ENCODE results near the gene AMOTL1.

Gene AMOTL1

DNA sequence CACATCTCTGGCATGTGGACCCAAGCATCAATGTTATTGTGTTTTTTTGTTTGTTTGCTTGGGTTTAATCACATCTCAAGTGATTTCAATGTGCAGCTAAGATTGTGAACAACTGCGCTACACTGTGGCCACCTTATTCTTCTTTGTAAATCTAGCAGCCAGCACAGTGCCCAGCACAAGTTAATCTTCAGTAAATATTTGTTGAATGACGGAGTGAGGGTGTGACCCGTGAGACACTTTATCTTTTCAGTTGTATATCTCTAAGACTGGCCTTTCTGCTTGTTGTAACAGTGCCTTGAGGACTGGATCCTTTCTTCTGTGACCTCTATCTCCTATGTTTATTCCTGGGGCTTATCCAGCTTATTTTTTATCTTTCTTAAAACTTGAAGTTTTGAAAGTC is 21.4 kb upstream of the AMOTL1 start:
- no peak for DNase-seq (ENCODE audit: low spot score)

DNA sequence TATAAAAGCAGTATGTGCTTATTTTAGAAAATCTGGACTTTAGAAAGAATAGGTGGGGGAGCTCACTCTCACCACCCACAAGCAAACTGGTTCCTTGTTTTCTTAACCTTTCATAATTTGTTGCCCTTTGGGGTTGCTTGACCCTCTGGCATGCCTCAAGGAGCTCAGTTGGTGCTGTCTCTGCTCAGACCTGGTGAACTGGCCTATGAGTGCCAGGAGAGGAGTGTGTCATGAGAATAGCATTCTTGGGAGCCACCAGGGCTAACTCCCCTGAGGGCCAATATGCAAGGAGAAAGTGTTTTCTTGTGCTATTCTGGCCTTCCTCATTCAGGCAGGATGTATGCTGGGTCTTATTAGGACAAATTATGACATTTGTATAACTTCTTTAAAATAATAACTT is 21.0 kb upstream of the AMOTL1 start:
- no peak for DNase-seq (ENCODE audit: low spot score)

- DNase-seq (ENCODE audit: low spot score): no peak
These were observed 20.5 kb upstream of the AMOTL1 start for GRCh38 chr11:94747601-94748041.

DNA sequence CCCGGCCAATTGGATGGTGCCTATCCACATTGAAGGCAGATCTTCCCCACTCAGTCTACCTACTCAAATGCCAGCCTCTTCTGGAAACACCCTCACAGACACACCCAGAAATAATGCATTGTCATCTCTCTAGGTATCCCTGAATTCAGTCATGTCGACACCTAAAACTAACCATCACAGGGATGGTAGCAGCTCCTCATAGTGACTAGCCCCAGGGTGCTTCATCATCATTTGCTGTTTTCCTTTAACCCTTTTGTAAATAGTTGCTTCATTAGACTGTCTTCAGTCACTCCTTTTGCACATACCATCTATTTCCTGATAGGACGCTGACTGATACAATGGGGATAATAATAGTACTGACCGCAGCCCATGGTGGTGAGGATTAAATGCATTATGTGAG is 18.8 kb upstream of the AMOTL1 start:
- no peak for DNase-seq (ENCODE audit: low spot score)

DNA sequence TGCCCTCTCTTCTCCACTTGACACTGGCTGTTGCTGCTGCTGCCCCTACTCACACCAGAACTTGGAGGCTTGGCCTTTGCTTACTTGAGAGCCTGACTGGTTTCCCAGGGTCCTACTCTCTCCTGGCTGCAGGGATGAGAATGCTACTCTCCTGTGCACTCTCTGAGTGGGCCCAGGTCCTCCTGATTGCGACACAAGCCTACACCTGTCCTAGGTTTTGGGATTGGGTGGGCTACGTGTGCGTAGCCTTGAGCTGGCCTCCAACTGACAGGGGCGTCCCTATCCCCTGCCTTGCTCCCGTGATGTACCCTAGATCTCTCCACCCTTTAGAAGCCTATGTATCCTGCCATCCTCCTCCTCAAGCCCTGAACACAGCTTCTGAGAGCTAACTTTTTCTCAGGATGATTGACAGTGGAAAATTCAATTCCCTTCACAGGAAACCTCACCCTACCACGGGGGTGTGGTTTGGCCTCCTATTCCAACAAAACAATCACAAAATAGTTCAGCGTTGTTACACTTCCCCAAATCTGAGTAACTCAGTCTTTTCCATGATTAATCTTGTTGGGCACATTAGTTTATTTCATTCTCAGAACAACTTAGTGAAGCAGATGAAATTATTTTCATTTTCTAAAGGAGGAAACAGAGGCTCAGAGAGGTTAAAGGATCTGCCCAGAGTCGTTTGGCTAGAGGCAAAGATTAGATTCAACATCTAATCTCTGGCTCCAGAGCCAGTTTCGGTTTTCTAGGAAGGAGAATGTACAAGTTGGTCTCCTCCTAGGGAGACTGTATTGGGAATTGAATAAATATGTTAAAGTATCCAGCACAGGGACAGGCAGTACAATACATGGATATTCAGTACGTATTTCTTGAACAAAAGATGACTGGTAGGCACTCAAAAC is 17.6 kb upstream of the AMOTL1 start:
- DNase-seq (ENCODE audit: low spot score): no peak

- no peak for DNase-seq (ENCODE audit: low spot score)
These were observed 16.9 kb upstream of the AMOTL1 start for GRCh38 chr11:94751218-94751609.

DNA sequence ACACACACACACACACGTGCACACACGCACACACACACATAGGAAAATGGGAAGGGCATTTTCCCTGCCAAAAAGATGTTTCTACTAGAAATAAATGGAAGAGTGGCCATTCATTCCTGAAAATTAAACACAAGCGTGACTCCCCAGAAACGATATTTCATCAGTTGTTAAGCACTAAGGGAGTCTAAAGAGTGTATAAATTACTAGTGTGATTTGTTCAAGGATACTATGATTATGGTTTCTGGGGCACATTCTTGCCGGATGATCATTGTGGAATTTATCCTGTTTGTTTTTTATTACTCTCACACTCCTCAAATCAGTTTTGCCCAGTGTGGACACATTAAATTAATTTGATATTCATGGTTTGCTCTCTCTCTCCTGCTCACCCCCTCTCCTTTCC is 16.4 kb upstream of the AMOTL1 start:
- DNase-seq (ENCODE audit: low spot score): no peak

DNA sequence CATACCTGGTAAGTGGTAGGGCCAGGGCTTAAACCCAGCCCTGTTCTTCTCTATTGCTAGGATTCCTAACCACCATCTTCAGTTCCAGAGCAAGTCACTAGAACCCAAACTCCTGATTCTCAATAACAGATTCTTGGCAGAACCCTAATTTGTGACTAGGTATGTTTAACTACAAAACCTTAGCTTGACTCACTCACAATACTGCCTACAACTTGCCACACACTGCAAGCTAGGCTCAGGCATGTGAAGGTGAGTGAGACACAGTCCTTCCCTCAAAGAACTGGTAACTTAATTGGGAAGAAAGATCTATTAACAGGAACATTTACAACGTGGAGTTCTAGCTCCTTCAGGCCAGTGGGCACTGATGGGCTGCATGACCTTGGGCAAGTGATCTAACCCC is 14.5 kb upstream of the AMOTL1 start:
- no peak for DNase-seq (ENCODE audit: low spot score)

GRCh38 chr11:94754335-94754734 is 13.8 kb upstream of the AMOTL1 start:
- DNase-seq (ENCODE audit: low spot score): no peak

GRCh38 chr11:94754819-94755218 is 13.3 kb upstream of the AMOTL1 start:
- DNase-seq (ENCODE audit: low spot score): no peak

DNA sequence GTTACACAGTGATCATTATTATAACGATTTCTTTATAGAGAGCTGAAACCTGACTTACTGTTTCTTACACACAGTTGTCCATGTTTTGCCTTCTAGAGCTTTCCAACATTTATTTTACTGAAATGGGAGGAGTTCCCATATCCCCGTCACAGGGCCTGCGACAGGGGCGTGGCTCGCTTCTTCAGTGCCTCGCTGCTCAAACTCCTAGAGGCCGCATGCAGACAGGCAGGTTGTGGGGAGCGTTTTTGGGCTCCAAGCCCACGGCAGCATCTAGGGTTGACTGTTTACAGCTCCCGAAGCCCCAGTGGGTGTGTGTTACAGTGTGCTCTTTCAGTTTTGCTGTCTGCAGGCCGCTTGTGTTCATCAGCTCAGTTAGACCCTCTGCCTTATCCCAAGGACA is 12.7 kb upstream of the AMOTL1 start:
- DNase-seq (ENCODE audit: low spot score): no peak

- DNase-seq (ENCODE audit: low spot score): no peak
These were observed 11.0 kb upstream of the AMOTL1 start for GRCh38 chr11:94757037-94757735.

- no peak for DNase-seq (ENCODE audit: low spot score)
These were observed 9.5 kb upstream of the AMOTL1 start for GRCh38 chr11:94758666-94759065.

DNA sequence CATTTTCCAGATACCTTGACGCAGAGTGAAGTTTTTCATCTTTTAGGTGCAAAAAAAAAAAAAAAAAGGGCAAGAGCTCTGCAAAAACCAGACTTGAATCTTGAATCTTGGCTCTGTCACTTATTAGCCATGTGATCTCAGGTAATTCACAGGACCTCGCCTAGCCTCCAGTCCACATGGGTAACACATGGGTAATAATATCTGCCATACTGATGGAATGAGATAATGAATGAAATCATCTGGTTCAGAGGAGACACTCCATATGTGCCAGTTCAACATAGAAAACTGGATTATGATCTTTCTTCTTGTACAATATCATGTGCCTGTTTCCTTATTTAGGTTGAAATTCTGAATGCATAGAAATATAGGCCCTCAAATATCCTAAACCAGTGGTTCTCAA is 8.6 kb upstream of the AMOTL1 start:
- DNase-seq (ENCODE audit: low spot score): no peak

DNA sequence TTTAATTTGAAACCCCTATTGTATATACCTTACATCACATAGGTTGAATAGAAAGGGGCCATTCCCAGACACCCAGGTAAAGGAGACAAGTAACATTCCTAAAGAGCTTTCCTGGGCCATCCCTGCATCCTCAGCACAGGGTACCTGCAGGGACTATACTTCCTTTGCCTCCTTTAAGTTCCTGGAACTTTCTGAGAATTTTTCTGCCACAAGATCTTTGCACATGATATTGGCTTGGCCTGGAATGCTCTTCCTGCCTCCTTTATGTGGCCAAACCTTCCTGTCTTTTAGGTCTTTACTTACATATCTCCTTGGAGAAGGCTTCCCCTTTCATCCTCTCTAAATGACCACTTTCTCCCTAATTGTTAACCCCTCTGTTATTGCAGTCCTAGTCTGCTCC is 7.9 kb upstream of the AMOTL1 start:
- no peak for DNase-seq (ENCODE audit: low spot score)

DNA sequence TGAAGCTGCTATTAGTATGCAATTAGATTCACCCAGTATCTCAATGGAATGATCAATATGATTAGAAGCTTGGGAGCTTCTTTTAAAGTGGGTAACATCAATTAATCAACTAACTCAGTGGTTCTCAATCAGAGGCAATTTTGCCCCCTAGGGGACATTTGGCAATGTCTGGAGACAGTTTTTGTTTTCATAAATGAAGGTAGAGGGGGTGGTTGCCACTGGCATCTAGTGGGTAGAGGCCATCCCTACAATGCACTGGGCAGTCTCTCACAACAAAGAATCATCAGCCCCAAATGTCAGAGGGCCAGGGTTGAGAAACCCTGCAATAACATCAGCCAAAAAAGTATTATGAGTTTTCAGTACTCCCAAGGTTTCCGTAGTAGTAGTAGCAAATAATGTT is 5.9 kb upstream of the AMOTL1 start:
- DNase-seq (ENCODE audit: low spot score): no peak

DNA sequence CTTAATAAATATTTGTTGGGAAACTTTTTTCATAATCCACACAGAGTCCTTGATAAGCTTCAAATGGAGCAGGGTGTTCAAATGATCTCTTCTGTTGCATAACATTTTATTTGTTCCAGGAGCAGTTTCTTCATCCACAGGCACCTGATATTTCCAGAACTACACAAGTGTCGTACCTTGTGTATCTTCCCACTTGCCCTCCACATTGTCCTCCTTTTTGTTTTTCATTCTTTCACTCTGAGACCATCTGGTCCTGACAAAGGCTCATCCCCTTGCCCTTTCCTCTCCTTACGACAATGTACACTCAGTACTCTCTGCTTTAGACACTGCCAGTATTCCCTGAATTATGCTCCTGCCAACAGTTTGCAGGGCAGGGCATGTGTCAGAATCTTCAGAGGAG is 5.2 kb upstream of the AMOTL1 start:
- no peak for DNase-seq (ENCODE audit: low spot score)

DNA sequence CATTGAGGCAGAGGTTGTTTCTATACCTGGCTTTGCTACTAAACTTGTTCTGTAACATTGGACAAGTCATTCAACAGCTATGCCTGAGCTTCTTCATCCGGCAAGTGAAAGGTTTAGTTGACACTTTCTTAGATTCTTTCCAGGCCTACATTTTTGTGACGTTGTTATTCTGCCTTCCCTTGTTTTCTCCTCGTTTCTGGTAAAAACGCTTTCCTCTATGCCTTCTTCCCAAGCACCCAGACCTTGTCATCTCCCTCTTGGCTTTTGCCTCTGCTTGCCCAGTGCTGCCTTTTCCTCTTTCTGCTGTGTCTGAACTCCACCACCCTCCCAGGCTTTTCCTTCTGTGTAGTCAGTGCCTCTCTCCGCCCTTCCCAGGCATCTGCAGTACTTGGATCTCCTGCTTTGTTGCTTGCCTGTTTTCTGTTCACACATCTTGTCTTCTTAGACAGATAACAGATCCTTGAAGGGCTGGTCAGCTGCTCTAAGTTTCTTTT is 1.4 kb upstream of the AMOTL1 start:
- no peak for DNase-seq (ENCODE audit: low spot score)

- no peak for DNase-seq (ENCODE audit: low spot score)
These were observed 865 bp upstream of the AMOTL1 start for GRCh38 chr11:94767291-94767690.

GRCh38 chr11:94768602-94769541 is 716 bp downstream of the AMOTL1 start:
- DNase-seq (ENCODE audit: low spot score): peak; percentile 44

GRCh38 chr11:94769880-94770279 is 1.7 kb downstream of the AMOTL1 start:
- no peak for DNase-seq (ENCODE audit: low spot score)

DNA sequence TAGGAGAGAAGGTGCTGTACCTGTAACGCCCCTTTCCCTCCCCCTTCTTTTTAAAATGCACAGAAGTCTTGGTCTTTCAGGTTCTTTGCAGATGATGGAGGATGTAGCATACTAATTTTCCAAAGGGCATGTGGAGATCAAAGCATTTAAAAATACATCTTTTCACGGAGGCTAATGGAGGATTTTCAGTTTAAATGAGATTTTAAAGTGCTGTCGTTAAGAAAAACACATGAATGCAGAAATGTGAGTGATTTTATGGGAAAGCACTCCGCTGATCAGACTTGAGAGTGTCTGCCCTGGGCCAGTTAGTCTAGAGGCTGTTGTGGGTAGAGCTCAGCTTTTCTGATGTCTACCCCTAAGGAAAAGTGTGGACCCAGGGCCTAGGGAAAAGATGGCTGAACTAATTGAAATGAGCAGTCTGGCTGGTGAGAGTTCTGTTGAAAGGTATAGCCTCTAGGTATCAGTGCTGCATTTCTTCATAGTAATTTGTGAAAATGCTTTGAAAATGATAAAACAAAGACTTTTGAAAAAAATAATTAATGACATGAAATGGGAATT is 2.5 kb downstream of the AMOTL1 start:
- no peak for DNase-seq (ENCODE audit: low spot score)
